Tibial nerve (tissue), 3 donors: Measurements from ENCODE around the gene SFTPB.

Source experiments
- CTCF ChIP-seq, 5 experiments: fragments of 200-600 bp in 3 of 5; fragments of 450-650 bp in 2 of 5; sonication (generic) in 3 of 5; IDR thresholded peaks; one replicate each; pipeline ENCODE4 v1.5.1; 2016 to 2019; ENCODE audit warnings: antibody characterized with exemption in 5 of 5, mild to moderate bottlenecking in 3 of 5, moderate library complexity in 2 of 5
- POLR2A ChIP-seq, 2 donors: fragments of 450-650 bp; IDR thresholded peaks; one replicate each; pipeline ENCODE4 v1.6.1; 2017; ENCODE audit warnings: antibody characterized with exemption in 2 of 2, mild to moderate bottlenecking in 2 of 2, moderate library complexity in 2 of 2

DNA sequence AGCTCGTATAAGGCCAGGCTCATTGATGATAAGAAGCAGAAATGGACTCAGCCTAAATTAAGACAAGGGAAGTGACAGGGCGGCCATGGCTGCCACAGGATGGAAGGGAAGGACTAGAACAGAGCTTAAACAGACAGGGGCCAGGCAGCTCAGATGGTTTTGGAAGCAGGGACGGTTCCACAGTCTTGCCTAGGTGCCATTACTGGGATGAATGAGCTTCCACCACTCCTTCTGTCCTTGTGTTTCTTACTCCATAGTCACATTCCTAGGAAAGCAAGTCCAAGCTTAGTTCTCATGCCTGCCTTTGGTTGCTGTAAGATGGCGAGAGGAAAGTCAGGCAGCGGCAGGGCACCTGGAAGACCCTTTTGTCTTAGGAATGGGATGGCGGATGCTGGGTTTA lies 38.1 kb upstream of the SFTPB start:
- TF ChIP-seq CTCF (IDR thresholded peaks at IDR 0.05) (no peak), POLR2A (IDR thresholded peaks at IDR 0.05) (no peak)
